Cardiac septum (tissue), 1 donor: Measurements from ENCODE around the gene BMPR2. TPM values are rescaled to one million over a fixed set of nuclear protein-coding genes. Genes with fewer than 3 reads are reported as not detected.
"Not testable (repeated sequence)": the region's sequence is repeated elsewhere in the genome, so short reads cannot be mapped to it uniquely, and the experiment has no call there.

Source experiments
- DNase-seq: peaks from one replicate; pipeline ENCODE4 v3.0.0-alpha.2; 2020; ENCODE audit warnings: low spot score
- intact Hi-C: fragments of 100-400 bp; cut with DNase I; formaldehyde crosslinking; loops from one replicate; pipeline ENCODE4 v1.14.0; 2022
- long read RNA-seq: library from polyadenylated mRNA; unstranded; transcript quantifications from one replicate; pipeline ENCODE4 v2.0.0, GENCODE V29; 2021
- total RNA-seq: library from RNA; stranded (reverse); fragmentation: NEBNext Ultra II Directional; extraction: Animal tissue kit (Norgen Biotek cat#: 25700); gene quantifications from one replicate; pipeline ENCODE4 v1.2.1, GENCODE V29; 2021
- donor health status: DM: no; HTN: no; CAD: no.

The BMPR2 gene
- total RNA-seq: 83.6 TPM
- long read RNA-seq, full-length matches to known transcripts: 8 of 65 reads
- long read RNA-seq, partial matches to known transcripts: 25 of 65 reads
- long read RNA-seq, other reads (novel, unspliced or antisense): 32 of 65 reads

GRCh38 chr2:202375609-202376408, at the start of gene BMPR2:
TSS of gene BMPR2 (plus strand) at chr2:202376327. CDS start at chr2:202377475, 1,148 bp downstream.
- intact Hi-C loops: loop anchor here (1.0 to 10.0 kb wide), 7 partner anchors 51 to 536 kb away; partner anchors contain the start of genes CARF, NOP58 and WDR12
- DNase-seq: peak; percentile 94

DNA sequence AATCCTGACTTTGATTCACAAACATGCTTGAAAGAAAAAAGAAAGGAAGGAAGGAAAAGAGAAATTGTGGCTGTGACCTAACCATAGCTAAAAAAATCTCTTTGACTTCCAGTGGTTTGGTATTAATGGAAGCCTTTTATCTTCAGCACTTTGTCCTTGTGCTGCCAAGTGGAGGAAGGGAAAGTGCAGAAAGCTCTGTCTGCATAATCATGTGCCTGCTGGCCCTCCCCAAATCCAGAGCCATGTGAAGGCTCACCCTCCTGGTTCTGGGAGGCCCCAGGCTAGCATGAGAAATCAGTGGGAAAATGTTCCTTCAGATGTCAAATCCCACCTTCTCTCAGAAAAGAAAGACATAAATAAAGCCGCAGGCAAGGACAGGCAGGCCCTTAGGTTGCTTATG, 48.3 kb upstream of the BMPR2 start:
- DNase-seq: no peak
- intact Hi-C loops: no loop called here

GRCh38 chr2:202335791-202336467, 40.2 kb upstream of the BMPR2 start:
- DNase-seq: no peak
- intact Hi-C loops: no loop called here

GRCh38 chr2:202337151-202337550, 39.0 kb upstream of the BMPR2 start:
- intact Hi-C loops: no loop called here
- no peak for DNase-seq

GRCh38 chr2:202337706-202338346, 38.3 kb upstream of the BMPR2 start:
- intact Hi-C loops: no loop called here
- no peak for DNase-seq

DNA sequence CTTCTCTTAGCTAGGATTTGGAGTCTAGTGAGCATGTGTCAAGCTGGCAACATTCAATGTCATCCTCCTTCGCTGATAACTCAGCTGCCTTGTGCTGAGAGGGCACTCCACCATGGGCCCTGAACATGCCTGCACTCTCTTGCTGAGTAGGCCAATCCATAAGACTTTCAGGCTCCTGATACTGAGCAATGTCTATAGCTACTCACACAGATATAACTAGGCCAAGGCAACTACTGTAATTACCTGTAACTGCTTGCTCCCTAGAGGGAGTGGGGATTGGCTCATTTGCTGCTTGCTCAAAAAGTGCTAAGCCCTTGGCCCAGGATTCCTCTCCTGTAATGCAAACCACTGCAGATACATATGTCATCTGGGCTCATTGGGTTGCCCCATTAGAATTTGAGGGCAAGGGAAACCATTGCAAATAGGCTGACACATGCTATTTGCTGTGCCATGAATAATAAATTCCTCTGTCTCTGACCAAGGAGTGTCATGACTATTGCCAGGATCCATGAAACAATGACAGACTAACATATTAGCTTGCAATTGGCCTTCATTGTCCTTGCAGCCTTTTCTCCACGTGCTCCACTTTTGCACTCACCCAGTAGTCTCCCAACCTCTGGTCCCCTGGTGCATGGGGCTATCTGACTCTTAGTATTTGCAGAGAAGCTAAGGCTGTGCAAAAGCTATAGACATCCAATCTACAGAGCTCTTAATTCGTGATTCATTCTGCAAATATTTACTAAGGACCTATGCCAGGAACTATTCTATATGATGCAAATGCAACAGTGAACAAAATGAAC, 36.9 kb upstream of the BMPR2 start:
- no peak for DNase-seq
- intact Hi-C loops: no loop called here

GRCh38 chr2:202344178-202344577, 31.9 kb upstream of the BMPR2 start:
- intact Hi-C loops: no loop called here
- DNase-seq: no peak

- DNase-seq: peak; percentile 12
- intact Hi-C loops: no loop called here
Observed at GRCh38 chr2:202346180-202346579, 29.9 kb upstream of the BMPR2 start.

DNA sequence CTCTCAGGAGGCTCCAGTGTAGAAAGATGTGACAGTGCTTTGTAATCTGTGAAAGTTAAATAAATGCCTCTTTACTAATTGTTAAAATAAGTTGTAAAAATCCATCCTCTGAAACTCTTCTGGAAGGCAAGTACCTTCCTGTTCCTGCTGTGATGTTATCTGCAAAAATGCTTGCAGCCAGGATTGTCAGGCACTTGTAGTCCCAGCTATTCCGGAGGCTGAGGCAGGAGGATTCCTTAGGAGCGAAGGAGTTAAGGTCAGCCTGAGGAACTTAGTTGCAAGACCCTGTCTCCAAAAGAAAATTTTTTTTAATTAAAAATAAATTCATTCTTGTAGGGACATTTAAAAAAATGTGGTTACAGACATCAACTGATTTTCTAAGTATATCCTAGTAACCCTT, 22.7 kb upstream of the BMPR2 start:
- intact Hi-C loops: no loop called here
- DNase-seq: no peak

GRCh38 chr2:202355993-202356505, 20.1 kb upstream of the BMPR2 start:
- intact Hi-C loops: no loop called here

GRCh38 chr2:202358924-202359323, 17.2 kb upstream of the BMPR2 start:
- DNase-seq, intact Hi-C loops: not testable (repeated sequence)

More at GRCh38 chr2:202355993-202356505, 20.1 kb upstream of the BMPR2 start:
- no peak for DNase-seq

- intact Hi-C loops: no loop called here
- DNase-seq: no peak
Observed at GRCh38 chr2:202360646-202361045, 15.5 kb upstream of the BMPR2 start.

GRCh38 chr2:202361108-202361507, 15.0 kb upstream of the BMPR2 start:
- DNase-seq: no peak
- intact Hi-C loops: no loop called here

DNA sequence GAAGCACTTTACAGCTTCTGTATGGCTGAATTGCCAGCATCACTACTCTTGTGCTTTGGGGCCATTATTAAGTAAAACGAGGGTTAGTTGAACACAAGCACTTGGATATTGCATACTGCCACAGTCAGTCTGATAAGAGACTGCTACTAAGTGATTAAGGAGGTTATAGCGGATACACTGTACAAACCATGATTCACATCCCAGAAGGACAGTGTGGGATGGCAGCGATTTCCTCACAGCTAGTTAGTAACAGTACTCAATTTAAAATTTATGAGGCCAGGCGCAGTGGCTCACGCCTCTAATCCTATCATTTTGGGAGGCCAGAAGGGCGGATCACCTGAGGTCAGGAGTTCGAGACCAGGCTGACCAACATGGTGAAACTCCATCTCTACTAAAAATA, 2.6 kb upstream of the BMPR2 start:
- intact Hi-C loops: loop anchor here (10.0 kb wide), 1 partner anchor 121 kb away; no protein-coding TSS in a partner anchor
- DNase-seq: no peak

GRCh38 chr2:202374383-202374782, 1.7 kb upstream of the BMPR2 start:
- intact Hi-C loops: loop anchor here (10.0 kb wide), 1 partner anchor 120 kb away; no protein-coding TSS in a partner anchor
- DNase-seq: not testable (repeated sequence)

DNA sequence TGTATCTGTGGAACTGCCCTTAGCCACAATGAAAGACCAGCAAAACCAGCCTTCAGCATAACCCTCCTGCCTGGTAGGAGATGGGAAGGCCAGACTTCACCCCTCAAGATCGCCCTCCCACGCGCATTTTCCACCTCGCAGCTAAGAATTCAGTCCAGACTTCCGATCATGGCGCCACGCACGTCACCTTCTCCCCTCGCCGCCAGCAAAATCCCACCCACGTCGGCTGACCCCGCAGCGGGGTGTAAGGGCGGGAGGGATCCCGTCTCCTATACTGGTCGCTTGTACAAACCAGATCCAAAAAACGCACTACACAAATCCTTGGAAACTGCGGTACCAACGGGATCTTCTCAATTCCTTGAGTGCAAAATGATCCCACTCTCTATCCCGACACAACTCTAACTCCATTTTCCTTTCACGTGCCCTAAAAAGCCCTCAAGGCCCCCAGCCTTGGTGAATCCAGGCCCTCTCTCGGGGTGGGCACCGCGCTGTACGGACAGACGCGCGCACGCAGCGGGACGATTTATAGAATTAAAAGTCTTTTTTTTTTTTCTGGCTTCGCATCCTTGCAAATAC, 1.0 kb upstream of the BMPR2 start:
- DNase-seq: peak; percentile 89
- intact Hi-C loops: loop anchor here (1.0 to 10.0 kb wide), 6 partner anchors 52 to 537 kb away; partner anchors contain the start of genes CARF and WDR12

DNA sequence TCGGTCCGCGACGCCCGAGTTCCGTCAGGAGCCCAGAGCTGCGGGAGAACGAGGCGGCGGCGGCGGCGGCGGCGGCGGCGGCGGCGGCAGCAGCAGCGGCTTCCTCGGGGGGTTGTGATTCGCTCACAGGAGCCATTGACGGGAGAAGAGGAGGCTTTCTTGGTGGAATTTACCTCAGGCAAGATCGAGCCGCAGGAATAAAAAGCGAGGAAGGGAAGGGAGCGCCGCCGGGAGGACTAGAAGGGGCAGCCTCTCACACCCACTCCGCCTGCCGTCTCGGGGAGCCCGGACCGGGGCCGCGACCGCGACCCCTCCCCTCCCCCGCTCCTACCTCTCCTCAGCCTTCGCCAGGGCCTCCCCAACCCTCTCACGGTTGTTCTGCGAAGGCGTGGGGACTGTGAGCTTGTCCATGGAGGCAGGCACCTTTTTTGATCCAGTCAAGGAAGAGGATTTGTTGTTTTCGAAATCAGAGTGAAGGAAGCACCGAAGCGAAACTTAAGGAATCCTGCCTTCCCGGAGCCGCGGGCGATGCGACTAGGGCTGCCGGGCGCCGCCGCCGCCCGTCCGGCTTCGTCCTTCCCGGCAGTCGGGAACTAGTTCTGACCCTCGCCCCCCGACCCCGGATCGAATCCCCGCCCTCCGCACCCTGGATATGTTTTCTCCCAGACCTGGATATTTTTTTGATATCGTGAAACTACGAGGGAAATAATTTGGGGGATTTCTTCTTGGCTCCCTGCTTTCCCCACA, 506 bp downstream of the BMPR2 start:
- intact Hi-C loops: loop anchor here (1.0 to 10.0 kb wide), 6 partner anchors 51 to 536 kb away; partner anchors contain the start of genes CARF, NOP58 and WDR12

More for the DNA sequence above, 506 bp downstream of the BMPR2 start:
- DNase-seq: no peak
